Measurements from ENCODE around the gene ZNF284.

GRCh38 chr19:44059229-44059628 lies 12.7 kb upstream of the ZNF284 start:
- TF ChIP-seq CTCF (IDR thresholded peaks at IDR 0.05) (no peak), POLR2A (IDR thresholded peaks at IDR 0.05) (no peak)
